GM10266 (cell line): ENCODE measurements around the gene SH3TC1.

Experiments used
- DNase-seq: peaks from one replicate; pipeline ENCODE4 v3.0.0; 2012; ENCODE audit errors: extremely low spot score
- CTCF ChIP-seq: IDR thresholded peaks from 2 replicates; pipeline ENCODE4 v1.5.1; 2012; ENCODE audit warnings: mild to moderate bottlenecking, low read depth; ENCODE audit not compliant: control insufficient read depth, insufficient read depth; ENCODE audit errors: missing control alignments

SH3TC1 gene

GRCh38 chr4:8225706-8226443 is 26.8 kb downstream of the SH3TC1 start:
- no peak for DNase-seq
- TF ChIP-seq CTCF, result no peak

- DNase-seq, result no peak
- no peak for TF ChIP-seq CTCF
Observed at GRCh38 chr4:8227201-8227770, 28.2 kb downstream of the SH3TC1 start.

- TF ChIP-seq CTCF, result no peak
- DNase-seq, result no peak
Observed at GRCh38 chr4:8227771-8228318, 28.8 kb downstream of the SH3TC1 start.

- TF ChIP-seq CTCF, result no peak
- peak; percentile 71 for DNase-seq
Observed at GRCh38 chr4:8228319-8229250, 29.5 kb downstream of the SH3TC1 start.

GRCh38 chr4:8229331-8229975 is 30.4 kb downstream of the SH3TC1 start:
- no peak for TF ChIP-seq CTCF
- no peak for DNase-seq

- DNase-seq, result no peak
- no peak for TF ChIP-seq CTCF
Observed at GRCh38 chr4:8230033-8230432, 30.9 kb downstream of the SH3TC1 start.
